NCI-H1694 treated with DMSO at 0.1 percent for 48 hours (cell line): ENCODE data around the gene HMG20B.
"Not testable (repeated sequence)": the region's sequence is repeated elsewhere in the genome, so short reads cannot be mapped to it uniquely, and the experiment has no call there.

Experiments
- DNase-seq: peaks from one replicate; lab custom pipeline; 2025; lab: John Stamatoyannopoulos, UW

HMG20B gene

DNA sequence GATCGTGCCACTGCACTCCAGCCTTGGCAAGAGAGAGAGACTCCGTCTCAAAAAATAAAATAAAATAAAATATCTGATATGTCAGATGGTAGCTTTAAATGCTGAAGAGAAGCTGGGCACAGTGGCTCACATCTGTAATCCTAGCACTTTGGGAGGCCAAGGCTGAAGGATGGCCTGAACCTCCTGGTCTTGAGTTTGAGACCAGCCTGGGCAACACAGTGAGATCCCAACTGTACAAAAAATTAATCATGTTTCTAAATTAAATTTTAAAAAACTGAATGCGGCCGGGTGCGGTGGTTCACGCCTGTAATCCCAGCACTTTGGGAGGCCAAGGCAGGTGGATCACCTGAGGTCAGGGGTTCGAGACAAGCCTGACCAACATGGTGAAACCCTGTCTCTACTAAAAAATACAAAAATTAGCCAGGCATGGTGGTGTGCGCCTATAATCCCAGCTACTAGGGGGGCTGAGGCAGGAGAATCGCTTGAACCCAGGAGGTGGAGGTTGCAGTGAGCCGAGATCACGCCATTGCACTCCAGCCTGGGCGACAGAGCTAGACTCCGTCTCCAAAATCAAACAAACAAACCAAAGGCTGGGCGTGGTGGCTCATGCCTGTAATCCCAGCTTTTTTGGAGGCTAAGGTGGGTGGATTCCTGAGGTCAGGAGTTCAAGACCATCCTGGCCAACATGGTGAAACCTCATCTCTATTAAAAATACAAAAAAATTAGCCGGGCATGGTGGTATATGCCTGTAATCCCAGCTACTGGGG, 11.5 kb downstream of the HMG20B start:
- not testable (repeated sequence) for DNase-seq

GRCh38 chr19:3585301-3586126, 12.8 kb downstream of the HMG20B start, which contains the start of gene GIPC3:
Gene GIPC3 (plus strand): TSS chr19:3585478. CDS start chr19:3585598, 120 bp downstream.
- DNase-seq = no peak

GRCh38 chr19:3586127-3586626, 13.4 kb downstream of the HMG20B start:
- no peak for DNase-seq

DNA sequence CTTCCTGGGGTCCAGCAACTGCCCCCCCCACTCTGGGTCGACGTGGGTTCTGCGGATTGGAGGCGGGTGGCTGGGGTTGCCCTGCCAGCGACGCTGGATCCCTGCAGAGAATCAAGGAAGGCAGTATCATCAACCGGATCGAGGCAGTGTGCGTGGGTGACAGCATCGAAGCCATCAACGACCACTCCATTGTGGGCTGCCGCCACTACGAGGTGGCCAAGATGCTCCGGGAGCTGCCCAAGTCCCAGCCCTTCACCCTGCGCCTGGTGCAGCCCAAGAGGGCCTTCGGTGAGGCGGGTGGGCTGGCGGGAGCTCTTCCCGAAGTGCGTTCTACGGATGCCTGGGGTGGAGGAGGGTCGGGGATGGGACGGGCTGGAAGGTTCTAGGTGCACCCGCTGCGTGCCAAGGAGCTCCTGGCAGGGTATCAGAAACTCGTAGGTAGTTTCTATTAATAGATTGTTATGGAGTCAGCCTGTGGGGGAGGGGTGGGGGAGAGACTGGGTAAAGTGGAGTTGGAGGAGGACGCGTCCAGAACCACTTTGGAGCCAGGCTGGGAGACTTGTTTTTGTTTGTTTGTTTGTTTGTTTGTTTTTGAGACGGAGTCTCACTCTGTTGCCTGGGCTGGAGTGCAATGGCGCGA, 14.1 kb downstream of the HMG20B start:
- DNase-seq = no peak

DNA sequence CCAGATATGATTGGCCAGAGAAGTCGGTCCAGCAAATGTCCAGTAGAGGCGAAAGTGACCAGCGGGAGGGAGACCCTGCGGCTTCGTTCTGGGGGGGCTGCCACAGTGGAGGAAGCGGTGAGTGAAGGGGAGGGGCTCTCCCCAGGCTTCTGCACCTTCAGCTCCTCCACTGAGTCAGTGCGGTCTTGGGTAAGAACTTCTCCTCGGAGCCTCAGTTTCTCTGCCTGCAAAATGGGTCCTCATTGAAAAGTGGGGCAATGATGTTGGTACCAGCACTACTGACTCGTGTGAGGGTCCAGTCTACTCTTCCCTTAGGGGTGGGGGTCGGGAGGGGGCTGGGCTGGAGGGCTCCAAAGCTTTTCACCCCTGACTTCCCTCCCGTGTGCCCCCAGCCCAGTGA, 16.7 kb downstream of the HMG20B start:
- no peak for DNase-seq

- DNase-seq = no peak
These were observed 17.2 kb downstream of the HMG20B start for GRCh38 chr19:3589949-3590348.

- DNase-seq = no peak
These were observed 18.4 kb downstream of the HMG20B start for GRCh38 chr19:3590991-3591659.

DNA sequence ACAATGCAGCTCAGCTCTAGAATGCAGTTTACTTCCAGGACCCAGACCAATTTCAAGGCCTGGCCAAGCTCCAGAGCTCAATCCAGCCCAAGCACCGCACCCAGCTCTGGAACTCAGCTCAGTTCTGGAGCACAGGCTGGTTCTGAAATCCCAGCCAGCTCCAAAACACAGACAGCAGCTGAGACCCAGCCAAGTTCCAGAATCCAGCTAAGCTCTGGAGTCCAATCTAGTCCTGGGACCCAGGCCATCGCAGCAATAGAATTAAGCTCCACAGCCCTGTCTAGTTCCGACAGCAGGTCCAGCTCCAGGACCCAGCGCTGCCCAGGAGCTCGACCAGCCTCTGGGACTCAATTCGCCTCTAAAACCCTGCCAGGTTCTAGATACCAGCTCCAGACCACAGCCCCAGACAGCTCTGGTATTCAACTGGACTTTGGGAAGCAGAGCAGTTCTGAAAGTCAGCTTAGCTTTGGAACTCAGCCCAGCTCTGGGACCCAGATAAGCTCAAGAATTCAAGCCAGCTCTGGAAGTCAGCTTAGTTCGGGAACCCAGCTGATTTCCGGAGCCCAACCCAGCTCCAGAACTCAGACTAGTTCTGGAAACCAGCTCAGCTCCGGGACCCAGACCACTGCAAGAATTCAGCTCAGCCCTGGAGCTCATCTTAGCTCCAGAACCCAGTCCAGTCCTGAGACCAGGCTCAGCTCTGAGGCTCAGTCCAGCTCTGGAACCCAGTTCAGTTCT, 19.3 kb downstream of the HMG20B start:
- DNase-seq = no peak

- no peak for DNase-seq
These were observed 20.4 kb downstream of the HMG20B start for GRCh38 chr19:3593156-3593555.

GRCh38 chr19:3595521-3596061, 22.8 kb downstream of the HMG20B start:
- DNase-seq = no peak

- DNase-seq = no peak
These were observed 27.0 kb downstream of the HMG20B start for GRCh38 chr19:3599776-3600187.

DNA sequence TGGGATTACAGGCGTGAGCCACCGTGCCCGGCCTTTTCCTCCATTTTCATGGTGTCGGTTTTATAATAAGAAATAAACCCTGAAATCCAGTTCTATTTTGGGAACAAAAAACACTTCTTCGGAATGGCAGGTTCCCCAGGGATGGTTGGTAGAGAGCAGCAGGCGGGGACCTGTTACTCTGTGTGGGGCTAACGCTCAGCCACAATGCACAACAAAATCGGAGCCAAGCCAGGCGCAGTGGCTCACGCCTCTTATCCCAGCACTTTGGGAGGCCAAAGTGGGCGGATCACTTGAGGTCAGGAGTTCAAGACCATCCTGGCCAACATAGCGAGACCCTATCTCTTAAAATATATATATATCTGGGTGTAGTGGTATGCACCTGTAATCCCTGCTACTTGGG, 28.3 kb downstream of the HMG20B start:
- DNase-seq = no peak

DNA sequence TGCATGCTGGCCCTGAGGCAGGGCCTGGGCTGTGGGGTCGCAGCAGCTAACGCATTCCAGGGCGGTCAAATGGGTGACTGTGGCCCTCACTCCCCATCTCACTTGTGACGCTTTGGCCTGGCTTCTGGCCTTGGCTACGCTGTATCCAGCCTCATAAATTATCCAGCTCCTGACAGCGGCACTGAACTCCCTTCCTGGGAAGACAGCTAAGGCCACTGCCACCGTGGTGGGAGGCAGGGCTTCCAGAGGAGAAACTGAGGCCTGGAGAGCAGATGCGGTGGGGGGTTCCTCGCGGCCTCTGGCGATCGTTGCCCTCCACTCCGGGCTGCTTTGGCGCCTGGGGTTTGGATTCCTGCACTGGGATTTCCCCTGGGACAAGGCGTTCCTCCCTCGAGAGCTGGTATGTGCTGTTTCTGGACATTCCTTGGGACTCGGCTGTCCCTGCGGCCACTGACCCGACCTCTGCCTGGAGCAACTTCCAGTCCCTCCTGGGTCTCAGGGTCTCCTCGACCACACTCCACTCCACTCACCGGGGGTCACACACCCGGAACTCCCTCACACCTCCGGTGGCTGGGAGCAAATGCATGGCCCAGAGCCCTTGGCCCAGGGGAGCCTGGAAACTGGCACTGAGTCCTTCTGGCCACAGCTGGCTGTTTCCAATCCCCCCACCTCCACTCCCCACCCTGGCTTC, 30.5 kb downstream of the HMG20B start:
- DNase-seq = no peak

GRCh38 chr19:3604227-3604986, 31.7 kb downstream of the HMG20B start:
- no peak for DNase-seq

- DNase-seq = no peak
These were observed 32.2 kb downstream of the HMG20B start for GRCh38 chr19:3604987-3605343.

DNA sequence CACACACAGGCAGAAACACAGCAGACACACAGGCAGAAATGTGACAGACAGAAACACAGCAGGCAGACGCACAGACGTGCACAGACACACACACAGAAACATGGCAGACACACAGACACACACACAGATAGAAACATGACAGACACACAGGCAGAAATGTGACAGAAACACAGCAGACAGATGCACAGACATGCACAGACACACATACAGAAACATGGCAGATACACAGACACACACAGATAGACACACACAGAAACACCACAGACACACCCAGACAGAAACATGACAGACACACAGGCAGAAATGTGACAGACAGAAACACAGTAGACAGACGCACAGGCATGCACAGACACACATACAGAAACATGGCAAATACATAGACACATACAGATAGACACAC, 32.6 kb downstream of the HMG20B start:
- DNase-seq = no peak

- DNase-seq = no peak
These were observed 33.0 kb downstream of the HMG20B start for GRCh38 chr19:3605770-3606169.

DNA sequence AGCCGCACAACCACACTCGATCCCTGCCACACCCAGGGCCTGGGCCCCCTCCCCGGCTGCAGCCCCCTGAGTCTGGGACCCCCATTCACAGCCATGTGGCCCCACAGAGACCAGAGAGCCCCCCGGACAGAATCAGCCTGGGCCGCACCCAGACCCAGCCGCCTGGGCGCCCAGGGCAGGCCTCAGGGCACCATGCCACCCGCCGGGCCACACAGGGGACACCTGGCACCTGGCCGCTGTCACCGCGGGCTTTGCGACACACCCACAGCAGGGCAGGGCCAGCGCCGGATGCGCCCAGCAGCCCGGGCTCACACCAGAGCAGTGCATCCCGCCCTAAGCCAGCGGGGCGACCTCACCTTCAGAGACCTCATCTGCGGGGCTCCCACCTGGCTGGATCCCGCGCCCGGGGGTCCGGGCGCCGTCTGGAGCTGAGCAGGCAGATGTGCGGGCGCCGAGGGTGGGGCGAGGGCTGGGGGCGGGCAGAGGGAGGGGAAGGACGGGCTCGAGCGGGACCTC, 33.5 kb downstream of the HMG20B start:
- no peak for DNase-seq

- DNase-seq = no peak
These were observed 34.0 kb downstream of the HMG20B start, which contains the start of gene TBXA2R for GRCh38 chr19:3606690-3607289. Gene TBXA2R (minus strand): TSS chr19:3606875. CDS start chr19:3600634, 6,241 bp downstream.
